K562 (cell line): Measurements from ENCODE around the gene CFDP1. TPM values are rescaled to one million over a fixed set of nuclear protein-coding genes. Genes with fewer than 3 reads are reported as not detected.
A peak's percentile ranks its signal among the peaks of the same experiment; 100 is the strongest.

Experiments used
- ATF3 ChIP-seq, 2 experiments: fragments of 450-650 bp in 1 of 2; sonication (generic) in 1 of 2; formaldehyde crosslinking in 1 of 2; IDR thresholded peaks in 1 of 2; conservative IDR thresholded peaks in 1 of 2; 2 replicates each; pipeline versions ENCODE4 v1.6.1 to v1.8.1; 2016 to 2023; ENCODE audit warnings: mild to moderate bottlenecking in 2 of 2, moderate library complexity in 2 of 2, inconsistent platforms in 1 of 2, missing genetic modification reagents in 1 of 2
- BCOR ChIP-seq: fragments of 450-650 bp; IDR thresholded peaks from 2 replicates; pipeline ENCODE4 v1.6.1; 2016
- CHD1 ChIP-seq: fragments of 200-600 bp; sonication (generic); IDR thresholded peaks from one replicate; pipeline ENCODE4 v1.6.1; 2012; ENCODE audit warnings: mild to moderate bottlenecking, moderate library complexity, low read length, inconsistent platforms
- ERF ChIP-seq: fragments of 450-650 bp; formaldehyde crosslinking; IDR thresholded peaks from 2 replicates; pipeline ENCODE4 v1.4.0; 2020; ENCODE audit warnings: mild to moderate bottlenecking, mixed read lengths
- HDAC8 ChIP-seq: fragments of 450-650 bp; IDR thresholded peaks from 2 replicates; pipeline ENCODE4 v1.6.1; 2016; ENCODE audit warnings: mild to moderate bottlenecking, missing genetic modification characterization, moderate library complexity, missing compliant biosample characterization
- HES1 ChIP-seq: fragments of 450-650 bp; IDR thresholded peaks from 2 replicates; pipeline ENCODE4 v1.6.1; 2016; ENCODE audit warnings: low read depth, mild to moderate bottlenecking, moderate library complexity
- HEY1 ChIP-seq: fragments of 250-450 bp; sonication (Bioruptor Pico); IDR thresholded peaks from 2 replicates; pipeline ENCODE4 v1.5.0; 2020; ENCODE audit warnings: mild to moderate bottlenecking, moderate library complexity, borderline replicate concordance
- IRF9 ChIP-seq: fragments of 450-650 bp; IDR thresholded peaks from 2 replicates; pipeline ENCODE4 v1.6.1; 2016; ENCODE audit warnings: missing biosample characterization, missing genetic modification characterization
- KLF16 ChIP-seq: IDR thresholded peaks from 2 replicates; pipeline ENCODE4 v1.6.1; 2016; ENCODE audit warnings: antibody characterized with exemption
- MYNN ChIP-seq, 2 experiments: sonication (generic); formaldehyde crosslinking in 1 of 2; IDR thresholded peaks; 2 replicates each; pipeline versions ENCODE4 v1.5.0 to v1.6.1; 2016 to 2020; ENCODE audit warnings: antibody characterized with exemption in 1 of 2, missing genetic modification reagents in 1 of 2
- NR1H2 ChIP-seq: sonication (generic); formaldehyde crosslinking; IDR thresholded peaks from 2 replicates; pipeline ENCODE4 v1.4.0; 2020; ENCODE audit warnings: mild to moderate bottlenecking, missing genetic modification reagents
- POLR2B ChIP-seq: fragments of 450-650 bp; IDR thresholded peaks from 2 replicates; pipeline ENCODE4 v1.6.1; 2018; ENCODE audit warnings: low read depth; ENCODE audit not compliant: partially characterized antibody
- RCOR1 ChIP-seq, 2 experiments: IDR thresholded peaks; 2 replicates each; pipeline ENCODE4 v1.6.1; 2012; ENCODE audit warnings: low read depth in 2 of 2, low read length in 2 of 2, borderline replicate concordance in 1 of 2, improper control_type of control experiment in 1 of 2
- SMARCA5 ChIP-seq: fragments of 450-650 bp; IDR thresholded peaks from 2 replicates; pipeline ENCODE4 v1.6.1; 2016
- TAF7 ChIP-seq: fragments of 450-650 bp; IDR thresholded peaks from 2 replicates; pipeline ENCODE4 v1.6.1; 2016; ENCODE audit warnings: missing genetic modification characterization, missing compliant biosample characterization
- TAF9B ChIP-seq: fragments of 450-650 bp; IDR thresholded peaks from 2 replicates; pipeline ENCODE4 v1.6.1; 2018; ENCODE audit warnings: mild to moderate bottlenecking; ENCODE audit not compliant: partially characterized antibody
- XRCC4 ChIP-seq: IDR thresholded peaks from one replicate; pipeline ENCODE4 v1.6.1; 2011; ENCODE audit not compliant: insufficient read depth, insufficient read length; ENCODE audit errors: extremely low read depth
- ZNF263 ChIP-seq: sonication (generic); formaldehyde crosslinking; IDR thresholded peaks from 2 replicates; pipeline ENCODE4 v1.8.0; 2022; ENCODE audit warnings: mild to moderate bottlenecking, missing genetic modification reagents, borderline replicate concordance
- ZNF408 ChIP-seq: fragments of 250-450 bp; sonication (Bioruptor Pico); IDR thresholded peaks from 2 replicates; pipeline ENCODE4 v1.4.0; 2020; ENCODE audit warnings: low read depth, mild to moderate bottlenecking, moderate library complexity
- polyA plus RNA-seq, 8 experiments: library from polyadenylated mRNA; depleted of rRNA in 4 of 8; stranded (reverse) in 5 of 8; unstranded in 3 of 8; fragments of >200 nt; fragmentation: Nextera tagmentation in 2 of 8; fragmentation: Illumina TruSeq in 1 of 8; extraction: Ambion mirVana in 2 of 8; extraction: Trizol in 1 of 8; gene quantifications; 2 replicates each; pipeline versions ENCODE4 v1.2.1 to v1.2.3, GENCODE V29; 2011 to 2014; ENCODE audit warnings: inconsistent platforms in 1 of 8, missing spikeins in 1 of 8
- total RNA-seq, 7 experiments: library from RNA; depleted of rRNA in 6 of 7; stranded (reverse); fragments of >200 nt in 6 of 7; fragmentation: Illumina TruSeq in 2 of 7; extraction: Trizol in 2 of 7; gene quantifications; 2 replicates each; pipeline versions ENCODE4 v1.2.1 to v1.2.3, GENCODE V29; 2011 to 2021; ENCODE audit warnings: low replicate concordance in 1 of 7
- TF ChIP-seq, protein P1 (sequence below): fragments of 250-450 bp; sonication (Bioruptor Pico); IDR thresholded peaks from 2 replicates; pipeline ENCODE4 v1.8.0; 2021; ENCODE audit warnings: moderate library complexity, mild to moderate bottlenecking, inconsistent platforms
- TF ChIP-seq, protein P2 (sequence below), 2 experiments: fragments of 450-650 bp; conservative IDR thresholded peaks; 2 replicates each; pipeline ENCODE4 v1.6.1; 2017; ENCODE audit warnings: mild to moderate bottlenecking in 2 of 2, moderate library complexity in 2 of 2
- TF ChIP-seq, protein P3 (sequence below): fragments of 250-450 bp; sonication (Bioruptor Pico); IDR thresholded peaks from 2 replicates; pipeline ENCODE4 v1.4.0; 2020; ENCODE audit warnings: mild to moderate bottlenecking, moderate library complexity

CFDP1 gene
- total and polyA plus RNA-seq, 9 of the 15 experiments (the other 6 are each of a cell fraction or from before 2014, with no cell fraction given) = 31.5 to 78.4 (median 61.7) TPM

GRCh38 chr16:75433732-75434413, 570 bp upstream of the CFDP1 start (continued):
- peak; percentile 61 for TF ChIP-seq CHD1
- no peak for TF ChIP-seq IRF9
- TF ChIP-seq ERF (CRISPR knock-in tag) = no peak
- TF ChIP-seq, protein P1, sequence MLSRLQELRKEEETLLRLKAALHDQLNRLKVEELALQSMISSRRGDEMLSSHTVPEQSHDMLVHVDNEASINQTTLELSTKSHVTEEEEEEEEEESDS (CRISPR knock-in tag) = no peak
- peak; percentile 95 for TF ChIP-seq TAF7 (tag)
- peak; percentile 76 for TF ChIP-seq TAF9B
- TF ChIP-seq XRCC4 = no peak
- peak; percentile 58 for TF ChIP-seq POLR2B
- no peak for TF ChIP-seq HEY1
- no peak for TF ChIP-seq ATF3 (IDR thresholded peaks at IDR 0.05)
- peak; percentile 21; the same call in 1 of the 2 replicates for TF ChIP-seq ATF3 (CRISPR knock-in tag; conservative IDR thresholded peaks at IDR 0.05)
- 0 out of 2 replicates have a peak, but pooled peaks have one; percentile 75 for TF ChIP-seq NR1H2 (CRISPR knock-in tag)
- TF ChIP-seq SMARCA5 = no peak
- TF ChIP-seq, protein P2, sequence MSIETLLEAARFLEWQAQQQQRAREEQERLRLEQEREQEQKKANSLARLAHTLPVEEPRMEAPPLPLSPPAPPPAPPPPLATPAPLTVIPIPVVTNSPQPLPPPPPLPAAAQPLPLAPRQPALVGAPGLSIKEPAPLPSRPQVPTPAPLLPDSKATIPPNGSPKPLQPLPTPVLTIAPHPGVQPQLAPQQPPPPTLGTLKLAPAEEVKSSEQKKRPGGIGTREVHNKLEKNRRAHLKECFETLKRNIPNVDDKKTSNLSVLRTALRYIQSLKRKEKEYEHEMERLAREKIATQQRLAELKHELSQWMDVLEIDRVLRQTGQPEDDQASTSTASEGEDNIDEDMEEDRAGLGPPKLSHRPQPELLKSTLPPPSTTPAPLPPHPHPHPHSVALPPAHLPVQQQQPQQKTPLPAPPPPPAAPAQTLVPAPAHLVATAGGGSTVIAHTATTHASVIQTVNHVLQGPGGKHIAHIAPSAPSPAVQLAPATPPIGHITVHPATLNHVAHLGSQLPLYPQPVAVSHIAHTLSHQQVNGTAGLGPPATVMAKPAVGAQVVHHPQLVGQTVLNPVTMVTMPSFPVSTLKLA (conservative IDR thresholded peaks at IDR 0.05) = peak in 1 of 2 experiments; percentile 12; a peak in 2 of 4 replicates
- TF ChIP-seq ZNF408 (CRISPR knock-in tag) = no peak
- 0 out of 2 replicates have a peak, but pooled peaks have one; percentile 35 for TF ChIP-seq ZNF263 (CRISPR knock-in tag)
- TF ChIP-seq HES1 = no peak
- TF ChIP-seq, protein P3, sequence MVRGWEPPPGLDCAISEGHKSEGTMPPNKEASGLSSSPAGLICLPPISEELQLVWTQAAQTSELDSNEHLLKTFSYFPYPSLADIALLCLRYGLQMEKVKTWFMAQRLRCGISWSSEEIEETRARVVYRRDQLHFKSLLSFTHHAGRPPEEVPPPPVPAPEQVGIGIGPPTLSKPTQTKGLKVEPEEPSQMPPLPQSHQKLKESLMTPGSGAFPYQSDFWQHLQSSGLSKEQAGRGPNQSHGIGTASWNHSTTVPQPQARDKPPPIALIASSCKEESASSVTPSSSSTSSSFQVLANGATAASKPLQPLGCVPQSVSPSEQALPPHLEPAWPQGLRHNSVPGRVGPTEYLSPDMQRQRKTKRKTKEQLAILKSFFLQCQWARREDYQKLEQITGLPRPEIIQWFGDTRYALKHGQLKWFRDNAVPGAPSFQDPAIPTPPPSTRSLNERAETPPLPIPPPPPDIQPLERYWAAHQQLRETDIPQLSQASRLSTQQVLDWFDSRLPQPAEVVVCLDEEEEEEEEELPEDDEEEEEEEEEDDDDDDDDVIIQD (CRISPR knock-in tag) = no peak
- TF ChIP-seq RCOR1 (IDR thresholded peaks at IDR 0.05; ENCODE audit: borderline replicate concordance in 1 of 2, low read depth in 2 of 2, low read length in 2 of 2) = no peak
- TF ChIP-seq BCOR = peak; percentile 56; the same call in 1 of the 2 replicates
- TF ChIP-seq HDAC8 = no peak
- no peak for TF ChIP-seq MYNN (IDR thresholded peaks at IDR 0.05)
- TF ChIP-seq MYNN (CRISPR knock-in tag; IDR thresholded peaks at IDR 0.05) = no peak
- no peak for TF ChIP-seq KLF16
